Lower lobe of right lung (tissue), 2 donors: ENCODE measurements around the gene PFDN6. TPM values are rescaled to one million over a fixed set of nuclear protein-coding genes. Genes with fewer than 3 reads are reported as not detected.

Source experiments
- ATAC-seq, 2 donors: fragments of 200-7000 bp; cut with Tn5 transposase; one replicate each; pipeline ENCODE4 v1.9.1; 2020 to 2022; ENCODE audit warnings: mild to moderate bottlenecking in 2 of 2, moderate library complexity in 2 of 2
- DNase-seq: peaks from one replicate; pipeline ENCODE4 v3.0.0-alpha.2; 2020
- H3K27ac ChIP-seq: fragments of 200-600 bp; one replicate; pipeline ENCODE4 v1.8.0; 2022
- H3K27me3 ChIP-seq: fragments of 200-600 bp; one replicate; pipeline ENCODE4 v1.8.0; 2022; ENCODE audit warnings: low read depth
- H3K36me3 ChIP-seq: fragments of 200-600 bp; one replicate; pipeline ENCODE4 v1.8.0; 2022; ENCODE audit warnings: mild to moderate bottlenecking
- H3K4me1 ChIP-seq: fragments of 200-600 bp; one replicate; pipeline ENCODE4 v1.8.0; 2022
- H3K4me3 ChIP-seq: fragments of 200-600 bp; one replicate; pipeline ENCODE4 v1.8.0; 2022; ENCODE audit warnings: mild to moderate bottlenecking
- H3K9me3 ChIP-seq: fragments of 200-600 bp; one replicate; pipeline ENCODE4 v1.8.0; 2022
- intact Hi-C: fragments of 100-400 bp; cut with DNase I; formaldehyde crosslinking; loops from one replicate; pipeline ENCODE4 v1.11.0; 2022
- total RNA-seq: library from RNA; stranded (reverse); fragmentation: NEBNext Ultra II Directional; extraction: Animal tissue kit (Norgen Biotek cat#: 25700); gene quantifications from one replicate; pipeline ENCODE4 v1.2.1, GENCODE V29; 2021
- TF ChIP-seq, protein P1 (sequence below): fragments of 200-600 bp; IDR thresholded peaks from one replicate; pipeline ENCODE4 v1.8.0; 2022; ENCODE audit warnings: antibody characterized with exemption, mild to moderate bottlenecking
- donor health status: DM: no; HTN: yes; CAD: no; lungs with severe emphysema.

Gene PFDN6
- total RNA-seq, 1 donor from 2014 or later: 32.9 TPM

DNA sequence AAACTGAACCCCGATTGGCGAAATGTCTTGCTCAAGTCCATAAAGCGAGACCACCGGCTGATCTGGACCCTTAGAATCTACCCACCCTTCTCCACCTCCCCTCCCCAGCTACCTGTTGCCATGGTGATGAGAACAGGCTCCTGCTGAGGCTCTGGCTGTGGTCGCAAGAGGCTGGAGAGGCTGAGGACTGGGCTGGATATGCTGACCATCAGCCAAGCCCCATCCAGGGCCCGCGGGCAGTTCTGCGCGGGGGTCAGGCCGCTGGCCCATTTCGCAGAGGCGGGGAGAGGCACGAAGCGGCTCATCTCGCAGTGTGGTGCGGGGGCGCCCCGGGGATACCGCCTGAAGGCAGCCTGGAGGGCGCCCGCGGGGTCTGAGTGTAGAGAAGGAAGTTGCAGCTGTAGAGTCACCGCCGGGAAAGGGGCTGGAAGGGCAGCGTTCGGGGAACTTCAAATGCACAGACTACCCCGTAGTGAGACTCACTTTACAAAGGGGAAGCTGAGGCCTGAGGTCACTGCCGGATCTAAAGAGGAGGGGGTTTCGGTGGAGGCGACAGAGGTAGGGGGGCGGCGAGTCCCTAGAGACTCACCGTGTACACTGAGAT is 23.8 kb downstream of the PFDN6 start:
- peaks cover 40% of the 10 kb centered on the region for H3K36me3 ChIP-seq
- H3K4me1 ChIP-seq: peaks cover 50% of the 10 kb centered on the region
- no peaks in the 10 kb centered on the region for H3K9me3 ChIP-seq
- H3K27me3 ChIP-seq: no peaks in the 10 kb centered on the region
- H3K27ac ChIP-seq: peak overlapping the region; percentile 98
- TF ChIP-seq, protein P1, sequence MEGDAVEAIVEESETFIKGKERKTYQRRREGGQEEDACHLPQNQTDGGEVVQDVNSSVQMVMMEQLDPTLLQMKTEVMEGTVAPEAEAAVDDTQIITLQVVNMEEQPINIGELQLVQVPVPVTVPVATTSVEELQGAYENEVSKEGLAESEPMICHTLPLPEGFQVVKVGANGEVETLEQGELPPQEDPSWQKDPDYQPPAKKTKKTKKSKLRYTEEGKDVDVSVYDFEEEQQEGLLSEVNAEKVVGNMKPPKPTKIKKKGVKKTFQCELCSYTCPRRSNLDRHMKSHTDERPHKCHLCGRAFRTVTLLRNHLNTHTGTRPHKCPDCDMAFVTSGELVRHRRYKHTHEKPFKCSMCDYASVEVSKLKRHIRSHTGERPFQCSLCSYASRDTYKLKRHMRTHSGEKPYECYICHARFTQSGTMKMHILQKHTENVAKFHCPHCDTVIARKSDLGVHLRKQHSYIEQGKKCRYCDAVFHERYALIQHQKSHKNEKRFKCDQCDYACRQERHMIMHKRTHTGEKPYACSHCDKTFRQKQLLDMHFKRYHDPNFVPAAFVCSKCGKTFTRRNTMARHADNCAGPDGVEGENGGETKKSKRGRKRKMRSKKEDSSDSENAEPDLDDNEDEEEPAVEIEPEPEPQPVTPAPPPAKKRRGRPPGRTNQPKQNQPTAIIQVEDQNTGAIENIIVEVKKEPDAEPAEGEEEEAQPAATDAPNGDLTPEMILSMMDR: no peak
- peak overlapping the region; percentile 96 for H3K4me3 ChIP-seq
- intact Hi-C loops: no loop called here
- DNase-seq (peak; percentile 83), ATAC-seq (peak; percentile 15 to 21)

DNA sequence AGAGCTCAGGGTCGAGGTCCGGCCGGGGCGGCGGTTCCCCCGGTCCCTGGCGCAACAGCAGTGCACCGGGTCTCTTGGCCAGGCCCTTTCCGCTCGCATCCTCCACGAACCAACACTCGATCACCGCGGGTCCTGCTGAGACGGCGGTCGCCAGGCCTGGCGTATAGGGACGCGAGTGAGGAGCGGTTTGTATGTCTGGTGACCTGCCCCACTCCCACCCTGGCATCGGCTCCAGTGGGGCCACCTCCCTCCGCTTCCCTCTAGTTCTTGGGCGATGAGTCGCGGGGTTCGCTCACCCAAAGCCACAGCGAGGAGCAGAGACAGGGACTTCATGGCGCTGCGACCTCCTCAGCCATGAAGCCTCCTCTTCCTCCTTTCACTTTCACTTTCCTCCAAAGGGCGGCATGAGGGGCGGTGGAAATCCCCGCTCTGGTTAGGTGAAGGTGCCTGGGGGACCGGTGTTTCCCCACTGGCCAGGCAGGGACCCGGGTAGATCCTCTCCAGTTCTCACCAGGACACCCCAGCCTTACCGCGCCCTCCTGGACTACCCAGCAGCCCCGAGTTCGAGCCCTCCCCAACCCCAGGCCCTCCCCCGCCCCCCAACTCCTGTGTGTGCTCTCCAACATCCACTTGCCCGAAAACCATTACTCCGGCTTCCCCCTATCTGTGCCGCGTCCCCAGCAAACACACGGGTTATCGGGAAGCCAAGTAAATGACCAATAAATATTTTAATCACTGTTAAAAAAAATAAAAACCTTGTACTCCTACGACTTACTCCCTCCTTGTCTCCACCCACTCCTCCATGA is 24.5 kb downstream of the PFDN6 start, which contains the start of gene TAPBP:
TAPBP (minus strand) TSS at position 370 of the 806 bp plus-strand sequence; CDS start at position 333, 37 bp downstream.
- H3K4me3 ChIP-seq: peak within 1 kb of the TSS; percentile 96
- intact Hi-C loops: no loop called here
- H3K27ac ChIP-seq: peak within 1 kb of the TSS; percentile 98
- peaks cover 36% of the 10 kb centered on the region for H3K36me3 ChIP-seq
- peaks cover 57% of the 10 kb centered on the region for H3K4me1 ChIP-seq
- TF ChIP-seq, protein P1: no peak
- no peaks in the 10 kb centered on the region for H3K27me3 ChIP-seq
- ATAC-seq (peak; percentile 38 to 62), DNase-seq (peak; percentile 72)
- no peaks in the 10 kb centered on the region for H3K9me3 ChIP-seq

DNA sequence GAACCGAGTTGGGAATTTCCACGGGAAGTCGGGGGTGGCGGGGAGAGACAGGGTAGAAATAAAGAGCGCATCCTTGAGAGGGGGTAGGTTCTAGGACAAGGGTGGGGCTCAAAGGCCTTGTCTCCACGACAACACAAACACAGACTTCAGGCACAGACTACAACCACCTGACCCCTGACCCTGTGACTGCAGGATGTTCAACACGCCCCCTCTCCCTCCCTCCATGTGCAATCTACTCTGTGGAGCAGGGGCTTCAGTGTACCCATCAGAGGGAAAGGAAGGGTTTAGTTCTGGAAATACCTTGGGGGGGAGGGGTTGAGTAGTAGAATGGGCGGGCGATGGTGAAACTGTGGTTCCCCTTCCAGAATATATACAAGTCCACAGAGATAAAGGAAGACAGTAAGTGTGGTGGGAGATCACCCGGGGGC is 25.1 kb downstream of the PFDN6 start:
- ATAC-seq (peak; percentile 65 to 67), DNase-seq (peak; percentile 76)
- Histone ChIP-seq H3K4me1 (peaks cover 63% of the 10 kb centered on the region), H3K27ac (peak overlapping the region; percentile 98), H3K4me3 (peak overlapping the region; percentile 96), H3K9me3 (no peaks in the 10 kb centered on the region), H3K36me3 (peaks cover 36% of the 10 kb centered on the region), H3K27me3 (no peaks in the 10 kb centered on the region)
- intact Hi-C loops: no loop called here
- TF ChIP-seq, protein P1: no peak

DNA sequence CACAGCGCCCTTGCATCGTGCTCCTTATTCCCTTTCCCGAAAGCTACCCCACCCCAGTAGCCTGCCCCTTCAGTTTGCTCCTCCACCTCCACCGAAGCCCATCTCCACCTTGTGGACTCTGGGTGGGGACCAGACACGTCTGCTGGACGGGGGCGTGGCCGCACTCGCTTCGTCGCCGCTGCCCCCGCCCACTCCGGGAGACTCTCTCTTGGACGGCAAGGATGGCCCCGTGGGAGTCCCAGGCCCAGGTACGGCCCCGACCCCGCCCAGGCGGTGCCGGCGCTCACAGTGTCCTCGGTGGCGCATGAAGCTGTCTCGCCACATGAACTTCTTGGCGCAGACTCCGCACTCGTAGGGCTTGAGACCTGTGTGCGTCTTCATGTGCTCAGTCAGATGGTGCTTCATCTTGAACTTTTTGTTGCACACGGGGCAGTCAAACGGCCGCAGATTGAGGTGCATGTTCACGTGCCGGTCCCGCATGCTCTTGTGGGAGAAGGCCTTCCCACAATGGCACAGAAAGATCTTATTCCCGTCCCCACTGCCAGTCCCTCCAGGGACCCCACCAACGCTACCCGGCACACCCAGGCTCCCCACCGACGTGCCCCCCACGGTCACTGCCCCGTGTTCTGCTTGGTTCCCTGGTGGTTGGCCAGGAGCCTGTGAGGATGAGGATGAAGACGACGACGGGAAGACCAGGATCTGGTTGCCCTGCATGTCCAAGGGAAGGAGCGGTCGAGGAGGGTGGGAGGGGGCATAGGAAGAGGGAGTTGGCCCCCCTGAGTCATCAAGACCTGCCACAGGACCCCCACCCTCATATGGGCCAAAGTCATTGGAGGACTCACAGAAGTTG is 25.8 kb downstream of the PFDN6 start:
- ATAC-seq (peak in 1 of 2 donors; percentile 5), DNase-seq (peak; percentile 76)
- H3K27ac ChIP-seq: peak overlapping the region; percentile 98
- H3K36me3 ChIP-seq: peaks cover 36% of the 10 kb centered on the region
- H3K9me3 ChIP-seq: no peaks in the 10 kb centered on the region
- TF ChIP-seq, protein P1: no peak
- intact Hi-C loops: no loop called here
- H3K4me1 ChIP-seq: peaks cover 70% of the 10 kb centered on the region
- H3K27me3 ChIP-seq: no peaks in the 10 kb centered on the region
- peak overlapping the region; percentile 96 for H3K4me3 ChIP-seq
